Stimulated activated naive CD8-positive, alpha-beta T cell treated with anti-CD3 and anti-CD28 coated beads, Interleukin-15, Interleukin-2, amounts not matched to agents 100 U/mL and 50 U/mL, for 24 hours (primary cell): Measurements from ENCODE around the gene SYT15.
"Not testable (repeated sequence)": the region's sequence is repeated elsewhere in the genome, so short reads cannot be mapped to it uniquely, and the experiment has no call there.

Source experiments
- ATAC-seq: fragments of 150-1000 bp; cut with Tn5 transposase; one replicate; pipeline ENCODE4 v1.10.0; 2021
- DNase-seq: peaks from one replicate; pipeline ENCODE4 v3.0.0; 2021

Gene SYT15

GRCh38 chr10:46578474-46579178 is at the start of gene SYT15:
SYT15 (plus strand) TSS chr10:46579128; CDS start chr10:46579169, 41 bp downstream.
- not testable (repeated sequence) for ATAC-seq, DNase-seq

- not testable (repeated sequence) for ATAC-seq
- peak; percentile 0 for DNase-seq
Observed at GRCh38 chr10:46529742-46530141, 49.2 kb upstream of the SYT15 start.

- DNase-seq (peak; percentile 0), ATAC-seq (no peak)
Observed at GRCh38 chr10:46530249-46531186, 48.4 kb upstream of the SYT15 start.

- DNase-seq: peak; percentile 1
- not testable (repeated sequence) for ATAC-seq
Observed at GRCh38 chr10:46532256-46532655, 46.7 kb upstream of the SYT15 start.

- no peak for ATAC-seq
- DNase-seq: peak; percentile 2
Observed at GRCh38 chr10:46534828-46535524, 44.0 kb upstream of the SYT15 start.

- no peak for DNase-seq
- ATAC-seq: no peak
Observed at GRCh38 chr10:46536171-46536570, 42.8 kb upstream of the SYT15 start.

GRCh38 chr10:46536781-46537180 is 42.1 kb upstream of the SYT15 start:
- ATAC-seq: no peak
- DNase-seq: no peak

- no peak for ATAC-seq
- DNase-seq: no peak
Observed at GRCh38 chr10:46537309-46537708, 41.6 kb upstream of the SYT15 start.

GRCh38 chr10:46538155-46538554 is 40.8 kb upstream of the SYT15 start:
- DNase-seq: no peak
- no peak for ATAC-seq

GRCh38 chr10:46538717-46539426 is 40.1 kb upstream of the SYT15 start:
- no peak for ATAC-seq
- no peak for DNase-seq

GRCh38 chr10:46539596-46540411 is 39.1 kb upstream of the SYT15 start:
- DNase-seq: peak; percentile 0
- no peak for ATAC-seq

GRCh38 chr10:46540412-46541016 is 38.4 kb upstream of the SYT15 start:
- no peak for ATAC-seq
- peak; percentile 3 for DNase-seq

- DNase-seq (peak; percentile 25), ATAC-seq (no peak)
Observed at GRCh38 chr10:46541017-46541661, 37.8 kb upstream of the SYT15 start.

- ATAC-seq: no peak
- peak; percentile 3 for DNase-seq
Observed at GRCh38 chr10:46541735-46542566, 37.0 kb upstream of the SYT15 start.

- no peak for ATAC-seq
Observed at GRCh38 chr10:46542567-46543465, 36.1 kb upstream of the SYT15 start.

GRCh38 chr10:46543466-46544377 is 35.2 kb upstream of the SYT15 start:
- DNase-seq (peak; percentile 1), ATAC-seq (no peak)

More at GRCh38 chr10:46542567-46543465, 36.1 kb upstream of the SYT15 start:
- peak; percentile 3 for DNase-seq
